ENCODE measurements around the gene BMP7. TPM values are rescaled to one million over a fixed set of nuclear protein-coding genes. Genes with fewer than 3 reads are reported as not detected.

Gene BMP7
- total RNA-seq, 2 donors from 2014 or later, result not detected

DNA sequence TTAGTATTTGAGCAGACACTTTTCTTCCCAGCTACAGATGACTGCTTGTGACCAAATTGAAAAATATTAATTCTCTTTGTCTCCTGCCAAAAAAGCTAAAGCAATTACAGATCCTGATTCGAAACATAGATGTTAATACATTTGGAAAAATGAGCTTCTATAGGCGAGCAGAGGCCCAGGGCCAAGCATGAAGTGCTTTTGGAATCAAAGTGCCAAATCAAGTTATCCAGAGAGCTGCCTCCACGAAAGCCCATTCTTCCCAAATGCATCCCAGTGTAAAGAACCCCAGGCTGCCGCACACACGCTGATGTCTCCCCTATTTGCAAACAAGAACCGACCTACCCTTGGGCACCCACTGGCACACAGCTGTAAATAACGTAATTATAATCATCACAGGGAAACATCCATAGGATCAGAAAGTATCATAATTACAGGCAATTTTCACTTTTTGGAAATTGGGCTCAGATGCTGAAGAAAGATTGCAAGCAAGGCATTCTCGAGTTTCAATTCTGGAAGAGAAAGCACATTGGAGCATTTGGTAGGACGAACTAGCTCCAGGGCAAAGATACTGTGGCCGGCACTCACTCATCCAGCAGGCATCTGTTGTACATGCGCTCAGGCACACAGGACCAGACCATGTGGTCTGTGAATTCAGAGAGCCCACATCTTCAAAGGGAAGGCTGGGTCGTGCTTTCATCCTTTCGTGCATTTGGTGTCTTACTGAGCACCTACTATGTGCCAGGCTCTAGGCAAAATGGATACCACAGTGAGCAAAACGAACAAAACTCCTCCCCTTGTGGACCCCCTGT lies 45.9 kb downstream of the BMP7 start:
- H3K27me3 Mint-ChIP-seq, result peaks cover 26% of the 10 kb centered on the region
- no peak overlapping the region for H3K27ac Mint-ChIP-seq
- no peaks in the 10 kb centered on the region for H3K9me3 ChIP-seq (ENCODE audit: control insufficient read depth, low read length, poor library complexity, severe bottlenecking)
- peaks cover 2% of the 10 kb centered on the region for H3K36me3 Mint-ChIP-seq (ENCODE audit: low read depth)
- DNase-seq, result no peak
- no peaks in the 10 kb centered on the region for H3K4me1 Mint-ChIP-seq
- ATAC-seq, result no peak
- no peak overlapping the region for H3K4me3 Mint-ChIP-seq

DNA sequence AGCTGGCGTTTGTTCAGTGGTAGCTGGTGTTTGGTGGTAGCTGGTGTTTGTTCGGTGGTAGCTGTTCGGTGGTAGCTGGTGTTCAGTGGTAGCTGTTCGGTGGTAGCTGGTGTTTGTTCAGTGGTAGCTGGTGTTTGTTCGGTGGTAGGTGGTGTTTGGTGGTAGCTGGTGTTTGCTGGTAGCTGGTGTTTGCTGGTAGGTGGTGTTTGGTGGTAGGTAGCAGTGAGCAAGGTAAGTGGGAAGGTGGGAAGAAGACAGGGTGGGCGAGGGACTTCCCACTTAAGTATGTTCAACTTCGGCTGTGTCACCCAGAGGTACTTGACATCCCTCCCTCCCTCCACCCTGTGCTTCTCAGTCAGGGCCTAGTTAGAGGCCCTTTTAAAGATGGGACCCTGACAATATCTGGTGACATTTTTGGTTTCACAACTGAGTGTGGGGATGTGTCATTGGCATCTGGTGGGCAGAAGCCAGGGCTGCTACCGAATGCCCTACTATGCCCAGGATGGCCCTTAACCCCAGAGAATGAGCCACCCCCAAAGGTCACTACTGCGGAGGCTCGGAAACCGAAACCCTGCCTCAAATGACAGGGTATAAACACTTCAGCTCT lies 47.3 kb downstream of the BMP7 start:
- H3K9me3 ChIP-seq (ENCODE audit: control insufficient read depth, low read length, poor library complexity, severe bottlenecking), result no peaks in the 10 kb centered on the region
- Mint-ChIP-seq H3K36me3 (ENCODE audit: low read depth) (peaks cover 2% of the 10 kb centered on the region), H3K4me3 (no peak overlapping the region), H3K4me1 (no peaks in the 10 kb centered on the region), H3K27me3 (peaks cover 24% of the 10 kb centered on the region), H3K27ac (no peak overlapping the region)
- no peak for ATAC-seq
- DNase-seq, result no peak

DNA sequence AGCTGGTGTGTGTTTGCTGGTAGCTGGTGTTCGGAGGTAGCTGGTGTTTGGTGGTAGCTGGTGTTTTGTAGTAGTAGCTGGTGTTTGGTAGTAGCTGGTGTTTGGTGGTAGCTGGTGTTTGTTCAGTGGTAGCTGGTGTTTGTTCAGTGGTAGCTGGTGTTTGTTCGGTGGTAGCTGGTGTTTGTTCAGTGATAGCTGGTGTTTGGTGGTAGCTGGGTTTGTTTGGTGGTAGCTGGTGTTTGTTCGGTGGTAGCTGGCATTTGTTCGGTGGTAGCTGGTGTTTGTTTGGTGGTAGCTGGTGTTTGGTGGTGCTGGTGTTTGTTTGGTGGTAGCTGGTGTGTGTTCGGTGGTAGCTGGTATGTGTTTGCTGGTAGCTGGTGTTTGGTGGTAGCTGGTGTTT lies 48.0 kb downstream of the BMP7 start:
- H3K9me3 ChIP-seq (ENCODE audit: control insufficient read depth, low read length, poor library complexity, severe bottlenecking), result no peaks in the 10 kb centered on the region
- Mint-ChIP-seq H3K4me3 (no peak overlapping the region), H3K27me3 (peaks cover 22% of the 10 kb centered on the region), H3K36me3 (ENCODE audit: low read depth) (peaks cover 2% of the 10 kb centered on the region), H3K4me1 (no peaks in the 10 kb centered on the region), H3K27ac (no peak overlapping the region)
- no peak for DNase-seq
- no peak for ATAC-seq

DNA sequence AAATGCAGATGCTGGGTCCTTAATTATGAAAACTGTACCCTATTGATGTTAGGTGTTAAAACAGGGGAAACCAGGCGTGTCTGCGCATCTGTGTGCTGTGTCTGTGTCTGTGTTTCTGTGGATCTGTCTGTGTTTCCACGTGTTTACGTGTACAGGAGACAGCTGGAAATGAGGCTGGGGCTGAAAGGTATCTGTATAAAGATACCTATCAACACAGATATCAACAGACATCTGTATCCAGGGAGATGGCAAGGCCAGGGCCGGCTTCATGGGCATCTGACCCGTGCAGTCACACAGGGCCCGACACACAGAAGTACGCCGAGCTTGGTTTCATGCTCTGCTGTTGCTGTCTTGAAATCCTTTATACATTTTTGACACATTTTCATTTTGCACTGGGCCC lies 48.6 kb downstream of the BMP7 start:
- H3K4me1 Mint-ChIP-seq, result no peaks in the 10 kb centered on the region
- peaks cover 2% of the 10 kb centered on the region for H3K36me3 Mint-ChIP-seq (ENCODE audit: low read depth)
- DNase-seq (no peak), ATAC-seq (no peak)
- no peaks in the 10 kb centered on the region for H3K9me3 ChIP-seq (ENCODE audit: control insufficient read depth, low read length, poor library complexity, severe bottlenecking)
- no peak overlapping the region for H3K4me3 Mint-ChIP-seq
- no peak overlapping the region for H3K27ac Mint-ChIP-seq
- peaks cover 29% of the 10 kb centered on the region for H3K27me3 Mint-ChIP-seq

DNA sequence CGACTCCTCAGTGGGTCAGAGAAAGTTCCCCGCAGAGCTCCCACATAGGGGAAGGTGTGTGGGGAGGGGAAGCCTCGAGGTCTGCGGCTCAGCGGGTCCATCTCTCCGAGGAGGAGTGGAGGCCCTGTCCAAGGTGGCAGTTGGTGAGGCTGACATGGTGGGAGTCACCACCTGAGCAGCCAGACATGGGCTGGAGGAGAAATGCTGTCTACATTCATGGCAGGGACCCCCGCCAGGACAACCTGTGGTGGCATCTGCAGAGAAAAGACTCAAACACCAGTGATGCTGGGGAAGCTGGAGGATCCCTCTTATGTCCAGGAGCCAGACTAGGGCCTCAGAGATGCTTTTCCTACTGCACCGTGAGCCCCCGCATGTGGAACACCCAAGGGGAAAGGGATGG lies 49.8 kb downstream of the BMP7 start:
- Mint-ChIP-seq H3K4me3 (no peak overlapping the region), H3K36me3 (ENCODE audit: low read depth) (peaks cover 2% of the 10 kb centered on the region), H3K27ac (no peak overlapping the region), H3K4me1 (no peaks in the 10 kb centered on the region), H3K27me3 (peaks cover 37% of the 10 kb centered on the region)
- no peaks in the 10 kb centered on the region for H3K9me3 ChIP-seq (ENCODE audit: control insufficient read depth, low read length, poor library complexity, severe bottlenecking)
- DNase-seq (no peak), ATAC-seq (no peak)

DNA sequence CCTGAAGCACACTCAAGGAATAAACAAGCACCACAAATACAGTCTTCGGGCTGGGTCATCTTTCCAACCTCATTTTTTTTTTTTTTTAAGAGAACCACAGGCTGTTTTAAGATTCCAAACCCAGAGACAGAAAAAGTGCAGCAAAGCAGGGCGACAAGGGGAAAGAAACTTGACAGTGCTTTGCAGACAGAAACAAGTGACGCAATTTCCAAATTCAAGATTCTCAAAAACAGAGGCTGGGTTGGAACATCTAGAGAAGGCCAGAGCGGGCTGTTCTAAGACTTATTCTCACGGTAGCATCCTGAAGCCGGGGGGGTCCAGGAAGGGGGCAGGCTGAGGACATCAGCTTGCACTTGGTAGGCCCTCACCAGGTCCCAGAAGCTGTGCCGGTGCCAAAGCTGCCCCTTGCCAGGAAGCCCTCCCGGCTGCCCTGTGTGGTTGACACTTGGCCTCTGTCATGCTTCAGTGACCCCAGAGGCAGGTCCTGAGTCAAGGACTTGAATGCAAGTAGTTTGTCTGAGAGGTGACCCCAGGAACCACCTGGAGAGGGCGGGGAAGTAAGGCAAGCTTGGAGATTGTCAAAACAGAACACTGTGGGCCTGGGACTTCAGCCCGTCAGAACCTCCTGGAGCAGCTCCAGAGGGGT lies 50.5 kb downstream of the BMP7 start:
- no peaks in the 10 kb centered on the region for H3K4me1 Mint-ChIP-seq
- ATAC-seq (no peak), DNase-seq (no peak)
- H3K36me3 Mint-ChIP-seq (ENCODE audit: low read depth), result peaks cover 2% of the 10 kb centered on the region
- peaks cover 38% of the 10 kb centered on the region for H3K27me3 Mint-ChIP-seq
- no peak overlapping the region for H3K27ac Mint-ChIP-seq
- no peaks in the 10 kb centered on the region for H3K9me3 ChIP-seq (ENCODE audit: control insufficient read depth, low read length, poor library complexity, severe bottlenecking)
- no peak overlapping the region for H3K4me3 Mint-ChIP-seq

DNA sequence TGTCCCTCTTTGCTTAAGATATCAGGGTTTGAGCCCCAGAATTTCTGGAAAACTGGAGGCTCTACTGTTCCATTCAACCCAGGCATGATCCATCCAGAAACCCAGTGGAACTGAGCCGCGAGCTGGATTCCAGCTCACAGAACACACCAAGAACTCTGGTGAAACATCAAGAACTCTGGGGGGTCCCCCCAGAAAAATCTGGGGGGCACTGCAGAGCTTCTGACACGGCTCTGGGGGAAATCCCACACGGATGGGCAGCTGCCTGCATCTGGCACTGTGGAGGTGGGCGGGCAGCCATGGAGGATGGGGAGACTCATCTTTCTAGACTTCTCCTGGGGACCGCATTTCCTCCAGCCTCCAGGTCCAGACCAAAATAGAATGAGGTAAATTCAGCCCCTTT lies 51.0 kb downstream of the BMP7 start:
- no peaks in the 10 kb centered on the region for H3K9me3 ChIP-seq (ENCODE audit: control insufficient read depth, low read length, poor library complexity, severe bottlenecking)
- H3K36me3 Mint-ChIP-seq (ENCODE audit: low read depth), result peaks cover under 1% of the 10 kb centered on the region
- no peak overlapping the region for H3K4me3 Mint-ChIP-seq
- H3K4me1 Mint-ChIP-seq, result no peaks in the 10 kb centered on the region
- ATAC-seq (no peak), DNase-seq (no peak)
- H3K27me3 Mint-ChIP-seq, result peaks cover 38% of the 10 kb centered on the region
- H3K27ac Mint-ChIP-seq, result no peak overlapping the region

DNA sequence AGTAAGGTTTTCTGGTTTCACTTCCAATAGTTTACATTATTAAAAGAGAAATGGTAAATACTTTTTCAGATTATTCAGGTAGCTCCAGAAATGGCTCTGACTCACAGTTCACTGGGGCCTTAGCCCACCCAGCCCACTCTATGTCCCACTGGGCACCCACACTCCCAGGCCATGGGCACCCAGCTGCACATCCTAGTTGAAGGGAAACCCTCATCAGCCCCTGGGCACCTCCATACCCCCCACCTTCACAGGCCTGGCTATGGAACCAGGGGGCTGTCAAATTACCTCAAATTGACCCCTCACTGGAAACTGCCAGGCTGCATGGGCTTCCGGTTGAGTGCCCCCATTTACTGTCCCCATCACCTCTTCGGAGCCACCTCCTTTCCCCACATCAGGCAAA lies 51.5 kb downstream of the BMP7 start:
- H3K36me3 Mint-ChIP-seq (ENCODE audit: low read depth), result no peaks in the 10 kb centered on the region
- H3K4me1 Mint-ChIP-seq, result no peaks in the 10 kb centered on the region
- peaks cover 40% of the 10 kb centered on the region for H3K27me3 Mint-ChIP-seq
- ATAC-seq (no peak), DNase-seq (no peak)
- H3K9me3 ChIP-seq (ENCODE audit: control insufficient read depth, low read length, poor library complexity, severe bottlenecking), result no peaks in the 10 kb centered on the region
- no peak overlapping the region for H3K4me3 Mint-ChIP-seq
- H3K27ac Mint-ChIP-seq, result no peak overlapping the region

DNA sequence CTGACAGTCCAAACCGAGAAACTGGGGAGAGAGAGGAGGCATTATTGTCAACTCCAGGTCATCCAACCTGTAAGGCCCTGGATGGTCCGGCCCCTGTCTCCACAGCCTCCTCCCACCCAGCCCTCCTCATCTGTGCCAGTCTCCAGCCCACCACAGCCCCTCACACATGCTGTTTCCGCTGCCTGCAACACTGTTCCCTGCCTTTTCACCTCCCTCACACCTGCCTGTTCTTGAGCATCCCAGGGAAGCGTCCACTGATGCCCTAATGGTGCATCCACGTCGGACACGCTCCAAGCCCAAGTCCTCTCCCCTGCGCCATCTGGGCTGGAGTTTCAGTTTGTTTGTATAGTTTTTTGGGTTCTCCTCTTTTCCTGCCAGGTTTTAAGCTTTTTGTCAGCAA lies 52.0 kb downstream of the BMP7 start:
- H3K4me1 Mint-ChIP-seq, result no peaks in the 10 kb centered on the region
- DNase-seq (no peak), ATAC-seq (no peak)
- H3K27me3 Mint-ChIP-seq, result peaks cover 43% of the 10 kb centered on the region
- no peaks in the 10 kb centered on the region for H3K9me3 ChIP-seq (ENCODE audit: control insufficient read depth, low read length, poor library complexity, severe bottlenecking)
- no peak overlapping the region for H3K4me3 Mint-ChIP-seq
- no peaks in the 10 kb centered on the region for H3K36me3 Mint-ChIP-seq (ENCODE audit: low read depth)
- no peak overlapping the region for H3K27ac Mint-ChIP-seq

DNA sequence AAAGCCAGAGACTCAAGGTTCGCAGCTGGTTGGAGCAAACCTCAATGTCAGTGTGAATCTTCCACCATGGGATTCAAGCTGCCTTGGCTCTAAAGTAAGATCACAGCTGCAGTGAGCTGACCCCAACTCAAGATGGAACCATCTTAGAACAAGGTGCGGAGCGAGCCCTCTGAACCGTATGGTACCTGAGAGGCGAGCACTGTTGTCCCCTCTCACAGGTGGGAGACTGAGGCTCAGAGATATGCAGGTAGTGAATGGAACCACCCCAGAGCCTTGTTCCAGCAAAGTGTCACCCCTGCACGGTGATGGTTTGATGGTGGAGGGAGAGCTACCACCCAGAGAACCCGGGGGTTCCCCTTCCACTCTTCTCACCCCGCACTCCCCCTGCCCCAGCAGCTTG lies 52.5 kb downstream of the BMP7 start:
- Mint-ChIP-seq H3K27ac (no peak overlapping the region), H3K4me1 (no peaks in the 10 kb centered on the region), H3K36me3 (ENCODE audit: low read depth) (no peaks in the 10 kb centered on the region), H3K27me3 (peaks cover 43% of the 10 kb centered on the region), H3K4me3 (no peak overlapping the region)
- ATAC-seq, result no peak
- no peaks in the 10 kb centered on the region for H3K9me3 ChIP-seq (ENCODE audit: control insufficient read depth, low read length, poor library complexity, severe bottlenecking)
- DNase-seq, result no peak

DNA sequence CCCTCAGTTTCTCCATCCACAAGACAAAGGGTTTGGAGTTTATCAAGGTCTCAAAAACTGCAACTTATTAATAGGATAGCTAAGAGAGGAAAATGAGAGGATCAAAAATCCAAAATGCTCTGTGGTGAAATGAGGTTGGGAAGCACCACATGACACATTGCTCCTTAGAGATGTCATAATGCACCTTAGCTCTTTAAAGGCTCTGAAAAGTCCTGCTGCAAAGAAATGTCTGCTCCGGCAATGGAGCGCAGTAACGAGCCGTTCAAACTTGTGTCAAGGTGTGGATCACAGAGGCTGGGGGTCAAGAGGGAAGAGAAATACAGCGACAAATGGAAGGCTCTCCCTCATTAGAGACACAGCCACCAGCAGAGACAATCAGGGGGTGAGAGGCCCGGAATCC lies 53.1 kb downstream of the BMP7 start:
- Mint-ChIP-seq H3K4me3 (no peak overlapping the region), H3K4me1 (no peaks in the 10 kb centered on the region), H3K27ac (no peak overlapping the region), H3K27me3 (peaks cover 43% of the 10 kb centered on the region), H3K36me3 (ENCODE audit: low read depth) (no peaks in the 10 kb centered on the region)
- H3K9me3 ChIP-seq (ENCODE audit: control insufficient read depth, low read length, poor library complexity, severe bottlenecking), result no peaks in the 10 kb centered on the region
- no peak for DNase-seq
- ATAC-seq, result no peak

DNA sequence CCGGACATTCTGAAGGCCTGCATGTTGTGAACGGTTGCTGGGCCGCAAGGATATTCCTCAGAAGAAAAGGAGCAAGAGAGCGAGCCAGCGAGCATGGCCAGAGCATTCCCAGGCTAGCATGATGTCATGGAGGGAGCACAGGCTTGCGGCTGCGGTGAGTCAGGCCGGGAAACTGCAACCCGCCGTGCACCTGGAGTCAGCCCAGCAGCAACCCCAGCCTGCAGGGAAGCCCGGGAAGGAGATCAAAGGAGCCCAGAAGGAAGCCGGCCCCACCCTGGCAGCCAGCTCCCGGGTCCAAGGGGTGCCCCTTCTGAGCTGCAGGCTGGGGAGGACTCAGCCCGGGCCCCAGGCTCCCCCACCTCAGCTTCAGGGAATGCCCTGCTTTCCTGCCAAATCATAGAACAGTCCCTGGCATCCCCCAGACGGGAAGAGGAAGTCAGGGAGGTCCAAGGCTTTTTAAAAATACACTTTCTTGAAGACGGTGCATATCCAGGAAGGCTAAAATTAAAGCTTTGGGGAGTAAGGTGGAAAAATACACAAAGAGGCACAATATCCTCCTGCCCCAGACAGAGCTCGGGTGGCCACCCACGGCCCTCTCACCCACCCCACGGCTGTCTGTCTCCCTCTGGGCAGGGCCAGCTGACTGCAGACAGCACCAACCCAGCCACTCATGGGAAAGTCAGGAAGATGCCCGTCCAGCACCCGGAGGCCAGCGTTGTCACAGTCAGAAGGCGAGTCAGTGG lies 53.7 kb downstream of the BMP7 start:
- no peak for ATAC-seq
- Mint-ChIP-seq H3K36me3 (ENCODE audit: low read depth) (no peaks in the 10 kb centered on the region), H3K27me3 (peaks cover 43% of the 10 kb centered on the region), H3K4me3 (no peak overlapping the region), H3K4me1 (no peaks in the 10 kb centered on the region), H3K27ac (no peak overlapping the region)
- H3K9me3 ChIP-seq (ENCODE audit: control insufficient read depth, low read length, poor library complexity, severe bottlenecking), result no peaks in the 10 kb centered on the region
- DNase-seq, result no peak

DNA sequence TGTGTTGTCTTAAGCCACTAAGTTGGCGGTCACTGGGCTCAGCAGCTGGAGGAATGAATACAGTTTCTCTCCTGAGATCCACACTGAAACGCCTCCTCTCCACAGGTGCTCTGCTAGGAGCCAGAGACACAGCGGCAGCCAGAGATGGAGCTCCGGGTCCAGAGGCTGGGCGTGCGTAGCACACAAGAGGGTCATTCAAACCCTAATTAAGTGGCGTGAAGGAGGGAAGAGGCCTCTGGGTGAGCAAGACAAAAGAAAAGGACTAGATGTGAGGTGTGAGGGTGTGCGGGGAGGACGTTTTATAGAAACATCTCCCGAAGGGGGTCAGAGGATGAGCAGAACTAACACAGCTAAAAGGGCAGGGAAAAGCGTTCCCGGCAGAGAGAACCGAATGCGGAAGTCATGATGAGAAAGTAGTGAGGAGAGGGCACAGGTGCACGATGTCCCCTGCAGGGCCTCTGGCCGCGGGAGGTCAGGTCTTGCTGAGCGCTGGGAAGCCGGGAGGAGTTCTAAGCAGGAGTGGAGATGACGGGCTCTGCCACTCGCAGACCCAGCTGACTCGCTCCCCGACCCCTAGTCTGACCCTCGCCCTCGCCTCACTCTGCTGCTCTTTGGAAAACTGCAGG lies 54.4 kb downstream of the BMP7 start:
- H3K27ac Mint-ChIP-seq, result no peak overlapping the region
- DNase-seq (no peak), ATAC-seq (no peak)
- no peak overlapping the region for H3K4me3 Mint-ChIP-seq
- no peaks in the 10 kb centered on the region for H3K36me3 Mint-ChIP-seq (ENCODE audit: low read depth)
- H3K4me1 Mint-ChIP-seq, result no peaks in the 10 kb centered on the region
- H3K27me3 Mint-ChIP-seq, result peaks cover 43% of the 10 kb centered on the region
- no peaks in the 10 kb centered on the region for H3K9me3 ChIP-seq (ENCODE audit: control insufficient read depth, low read length, poor library complexity, severe bottlenecking)

All from T-helper 17 cell (primary cell).